Mesothelial cell of epicardium (in vitro differentiated cells): ENCODE results near the gene PARD3. TPM values are rescaled to one million over a fixed set of nuclear protein-coding genes. Genes with fewer than 3 reads are reported as not detected.
"Not testable (repeated sequence)": the region's sequence is repeated elsewhere in the genome, so short reads cannot be mapped to it uniquely, and the experiment has no call there.

Experiments
- DNase-seq, 2 experiments: peaks; one replicate each; pipeline ENCODE4 v3.0.0; 2021; ENCODE audit warnings: low spot score in 2 of 2; ENCODE audit not compliant: unreplicated experiment in 2 of 2
- H3K27ac Mint-ChIP-seq: 2 replicates; pipeline ENCODE4 v1.8.0; 2021; ENCODE audit warnings: mixed read lengths
- H3K27me3 Mint-ChIP-seq: 2 replicates; pipeline ENCODE4 v1.8.0; 2021; ENCODE audit warnings: low read depth, mixed read lengths
- H3K36me3 Mint-ChIP-seq: 2 replicates; pipeline ENCODE4 v1.8.0; 2021; ENCODE audit warnings: mixed read lengths
- H3K4me1 Mint-ChIP-seq: 2 replicates; pipeline ENCODE4 v1.8.0; 2021; ENCODE audit warnings: mixed read lengths
- H3K4me3 Mint-ChIP-seq: 2 replicates; pipeline ENCODE4 v1.8.0; 2021; ENCODE audit warnings: mild to moderate bottlenecking, moderate library complexity, mixed read lengths
- H3K9me3 Mint-ChIP-seq: 2 replicates; pipeline ENCODE4 v1.8.0; 2021; ENCODE audit warnings: mixed read lengths
- total RNA-seq: library from RNA; stranded (reverse); gene quantifications from 3 replicates; pipeline ENCODE4 v1.2.1, GENCODE V29; 2021
- TF ChIP-seq, protein P1 (sequence below): fragments of 200-600 bp; sonication (generic); IDR thresholded peaks from one replicate; pipeline ENCODE4 v1.5.0; 2021; ENCODE audit warnings: antibody characterized with exemption; ENCODE audit not compliant: unreplicated experiment

PARD3 gene
- total RNA-seq, 1 donor from 2014 or later, result 73.2 TPM

GRCh38 chr10:34396663-34397062 lies 418.4 kb downstream of the PARD3 start:
- no peak for DNase-seq
- TF ChIP-seq, protein P1, sequence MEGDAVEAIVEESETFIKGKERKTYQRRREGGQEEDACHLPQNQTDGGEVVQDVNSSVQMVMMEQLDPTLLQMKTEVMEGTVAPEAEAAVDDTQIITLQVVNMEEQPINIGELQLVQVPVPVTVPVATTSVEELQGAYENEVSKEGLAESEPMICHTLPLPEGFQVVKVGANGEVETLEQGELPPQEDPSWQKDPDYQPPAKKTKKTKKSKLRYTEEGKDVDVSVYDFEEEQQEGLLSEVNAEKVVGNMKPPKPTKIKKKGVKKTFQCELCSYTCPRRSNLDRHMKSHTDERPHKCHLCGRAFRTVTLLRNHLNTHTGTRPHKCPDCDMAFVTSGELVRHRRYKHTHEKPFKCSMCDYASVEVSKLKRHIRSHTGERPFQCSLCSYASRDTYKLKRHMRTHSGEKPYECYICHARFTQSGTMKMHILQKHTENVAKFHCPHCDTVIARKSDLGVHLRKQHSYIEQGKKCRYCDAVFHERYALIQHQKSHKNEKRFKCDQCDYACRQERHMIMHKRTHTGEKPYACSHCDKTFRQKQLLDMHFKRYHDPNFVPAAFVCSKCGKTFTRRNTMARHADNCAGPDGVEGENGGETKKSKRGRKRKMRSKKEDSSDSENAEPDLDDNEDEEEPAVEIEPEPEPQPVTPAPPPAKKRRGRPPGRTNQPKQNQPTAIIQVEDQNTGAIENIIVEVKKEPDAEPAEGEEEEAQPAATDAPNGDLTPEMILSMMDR, result no peak
- Mint-ChIP-seq H3K27me3 (no peaks in the 10 kb centered on the region), H3K27ac (no peak overlapping the region), H3K9me3 (no peaks in the 10 kb centered on the region), H3K4me3 (no peak overlapping the region), H3K36me3 (peaks cover 6% of the 10 kb centered on the region), H3K4me1 (peaks cover 5% of the 10 kb centered on the region)

DNA sequence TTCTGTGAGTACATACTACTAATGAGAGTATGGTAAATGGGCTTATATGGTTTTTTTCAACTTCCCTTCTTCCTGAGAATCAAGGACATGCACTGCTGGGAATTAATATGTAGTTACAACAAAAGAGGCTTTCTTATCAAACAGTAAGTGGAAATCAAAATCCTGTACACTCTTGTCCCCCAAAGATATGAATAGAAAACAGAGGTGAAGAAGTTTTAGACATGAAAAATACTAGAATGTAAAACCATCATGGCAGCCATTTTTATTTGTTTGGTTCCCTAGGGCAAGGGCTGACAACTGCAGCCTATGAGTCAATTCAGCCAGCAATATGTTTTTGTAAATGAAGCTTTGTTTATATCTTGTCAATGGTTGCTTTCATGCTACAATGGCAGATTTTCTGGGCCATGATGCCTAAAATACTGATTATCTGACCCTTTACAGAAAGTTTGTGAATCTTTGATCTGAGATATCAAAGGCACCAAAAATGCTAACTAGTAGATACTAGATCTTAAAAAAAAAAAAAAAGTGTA lies 422.4 kb downstream of the PARD3 start:
- Mint-ChIP-seq H3K27ac (no peak overlapping the region), H3K36me3 (peaks cover 5% of the 10 kb centered on the region), H3K4me1 (peaks cover 11% of the 10 kb centered on the region), H3K9me3 (no peaks in the 10 kb centered on the region), H3K27me3 (no peaks in the 10 kb centered on the region), H3K4me3 (no peak overlapping the region)
- no peak for DNase-seq
- TF ChIP-seq, protein P1, result no peak

GRCh38 chr10:34391168-34391567 lies 423.9 kb downstream of the PARD3 start:
- not testable (repeated sequence) for H3K4me1 Mint-ChIP-seq, H3K36me3 Mint-ChIP-seq

DNA sequence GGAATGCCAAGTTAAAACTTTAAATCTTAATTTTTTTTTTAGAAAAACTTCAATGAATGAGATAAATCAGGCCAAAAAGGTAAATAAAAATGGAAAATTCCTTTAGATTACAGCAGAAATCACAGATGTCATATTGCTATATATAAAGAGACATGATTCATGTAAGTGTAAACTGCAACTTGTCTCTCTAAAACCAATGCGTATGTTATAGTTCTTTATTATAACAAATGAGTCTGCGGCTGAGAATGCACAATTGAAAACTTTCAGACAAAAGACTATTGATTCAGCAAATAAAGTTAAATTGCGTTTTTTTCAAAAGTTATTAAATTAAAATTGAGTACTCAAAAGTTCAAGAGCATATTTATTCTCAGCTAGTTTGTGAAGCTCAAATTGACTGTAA lies 425.3 kb downstream of the PARD3 start:
- DNase-seq, result no peak
- no peak overlapping the region for H3K27ac Mint-ChIP-seq
- TF ChIP-seq, protein P1, result no peak
- no peak overlapping the region for H3K4me3 Mint-ChIP-seq
- H3K36me3 Mint-ChIP-seq, result peaks cover 2% of the 10 kb centered on the region
- H3K27me3 Mint-ChIP-seq, result no peaks in the 10 kb centered on the region
- no peaks in the 10 kb centered on the region for H3K9me3 Mint-ChIP-seq
- H3K4me1 Mint-ChIP-seq, result peaks cover 7% of the 10 kb centered on the region

More at GRCh38 chr10:34391168-34391567, 423.9 kb downstream of the PARD3 start:
- H3K9me3 Mint-ChIP-seq, H3K27me3 Mint-ChIP-seq, H3K4me3 Mint-ChIP-seq, DNase-seq: not testable (repeated sequence)
- H3K27ac Mint-ChIP-seq, result peak overlapping the region; percentile 22

GRCh38 chr10:34386921-34387320 lies 428.2 kb downstream of the PARD3 start:
- TF ChIP-seq, protein P1, result no peak
- peaks cover 11% of the 10 kb centered on the region for H3K36me3 Mint-ChIP-seq
- no peak overlapping the region for H3K4me3 Mint-ChIP-seq
- H3K9me3 Mint-ChIP-seq, result no peaks in the 10 kb centered on the region
- DNase-seq, result no peak
- no peak overlapping the region for H3K27ac Mint-ChIP-seq
- H3K27me3 Mint-ChIP-seq, result no peaks in the 10 kb centered on the region
- peaks cover 22% of the 10 kb centered on the region for H3K4me1 Mint-ChIP-seq

GRCh38 chr10:34384372-34384771 lies 430.7 kb downstream of the PARD3 start:
- TF ChIP-seq, protein P1, result no peak
- H3K27me3 Mint-ChIP-seq, result no peaks in the 10 kb centered on the region

More at GRCh38 chr10:34384372-34384771, 430.7 kb downstream of the PARD3 start:
- Mint-ChIP-seq H3K4me1 (peaks cover 35% of the 10 kb centered on the region), H3K36me3 (peaks cover 14% of the 10 kb centered on the region), H3K27ac (no peak overlapping the region), H3K4me3 (no peak overlapping the region), H3K9me3 (no peaks in the 10 kb centered on the region)
- no peak for DNase-seq
